ENCODE measurements around the gene TMEM129.

- TF ChIP-seq CTCF (IDR thresholded peaks at IDR 0.05): no peak
- TF ChIP-seq POLR2A (IDR thresholded peaks at IDR 0.05): no peak
These were observed 26.5 kb upstream of the TMEM129 start for GRCh38 chr4:1747603-1747967.
